ENCODE data around the gene LRRC55. TPM values are rescaled to one million over a fixed set of nuclear protein-coding genes. Genes with fewer than 3 reads are reported as not detected.

Gene LRRC55
- polyA plus RNA-seq, 2 of the 4 experiments (the other 2 are of a cell fraction): 0.01 TPM; not detected in 1

DNA sequence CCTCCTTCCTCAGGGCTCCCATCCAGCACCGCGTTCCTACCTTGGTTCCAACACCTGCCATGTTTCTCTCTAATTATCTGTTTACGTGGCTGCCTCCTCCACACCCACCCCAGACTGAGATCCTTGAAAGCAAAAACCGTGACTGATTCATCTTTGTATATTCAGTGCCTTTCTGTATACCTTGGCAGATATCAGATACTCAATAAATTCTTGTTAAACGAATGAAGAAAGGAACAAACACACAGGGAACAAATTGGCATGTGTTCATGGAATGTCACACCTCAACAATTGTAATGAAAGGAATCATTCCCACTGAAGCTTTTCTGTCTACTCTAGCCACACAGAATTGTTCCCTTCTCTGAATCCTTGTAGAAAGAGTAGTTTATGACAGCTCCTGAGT lies 20.4 kb upstream of the LRRC55 start:
- Histone ChIP-seq H3K4me1 (peaks cover 10% of the 10 kb centered on the region; the same call in 2 of the 3 replicates), H3K4me3 (no peak overlapping the region), H3K27ac (no peak overlapping the region), H3K4me2 (no peak overlapping the region), H3K9me3 (no peaks in the 10 kb centered on the region)
- ChIA-PET POLR2A (no interaction called here), CTCF (interaction anchor here (1.1 to 1.2 kb wide), 2 partner anchors 32 to 77 kb away, joined by 3 read pairs; no protein-coding TSS in a partner anchor)
- WGBS (ENCODE audit: missing lambda C conversion rate): 63% methylated on average over 5 of the region's 5 CpGs
- no peak for ATAC-seq
- TF ChIP-seq, protein P1, sequence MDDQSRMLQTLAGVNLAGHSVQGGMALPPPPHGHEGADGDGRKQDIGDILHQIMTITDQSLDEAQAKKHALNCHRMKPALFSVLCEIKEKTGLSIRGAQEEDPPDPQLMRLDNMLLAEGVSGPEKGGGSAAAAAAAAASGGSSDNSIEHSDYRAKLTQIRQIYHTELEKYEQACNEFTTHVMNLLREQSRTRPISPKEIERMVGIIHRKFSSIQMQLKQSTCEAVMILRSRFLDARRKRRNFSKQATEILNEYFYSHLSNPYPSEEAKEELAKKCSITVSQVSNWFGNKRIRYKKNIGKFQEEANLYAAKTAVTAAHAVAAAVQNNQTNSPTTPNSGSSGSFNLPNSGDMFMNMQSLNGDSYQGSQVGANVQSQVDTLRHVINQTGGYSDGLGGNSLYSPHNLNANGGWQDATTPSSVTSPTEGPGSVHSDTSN (IDR thresholded peaks at IDR 0.05): no peak
- TF ChIP-seq RCOR1 (IDR thresholded peaks at IDR 0.05; ENCODE audit: low read depth, low read length) (no peak), TFCP2L1 (CRISPR knock-in tag; IDR thresholded peaks at IDR 0.05) (no peak), POLR2A (IDR thresholded peaks at IDR 0.05; ENCODE audit: low read length) (no peak), ZNF302 (CRISPR knock-in tag; IDR thresholded peaks at IDR 0.05) (no peak), ZFP36 (IDR thresholded peaks at IDR 0.05; ENCODE audit: borderline replicate concordance, partially characterized antibody) (no peak), MAZ (IDR thresholded peaks at IDR 0.05; ENCODE audit: borderline replicate concordance, low read depth, low read length) (no peak), GATA3 (IDR thresholded peaks at IDR 0.05; ENCODE audit: borderline replicate concordance) (no peak), HOXB13 (CRISPR knock-in tag; IDR thresholded peaks at IDR 0.05; ENCODE audit: low read depth) (no peak), MAFK (IDR thresholded peaks at IDR 0.05; ENCODE audit: partially characterized antibody) (no peak), TP53 (CRISPR knock-in tag; IDR thresholded peaks at IDR 0.05) (no peak), ZC3H11A (IDR thresholded peaks at IDR 0.05) (no peak), POLR2AphosphoS2 (conservative IDR thresholded peaks at IDR 0.05; ENCODE audit: low read length) (no peak), HES2 (IDR thresholded peaks at IDR 0.05) (no peak)
- TF ChIP-seq, protein P2, sequence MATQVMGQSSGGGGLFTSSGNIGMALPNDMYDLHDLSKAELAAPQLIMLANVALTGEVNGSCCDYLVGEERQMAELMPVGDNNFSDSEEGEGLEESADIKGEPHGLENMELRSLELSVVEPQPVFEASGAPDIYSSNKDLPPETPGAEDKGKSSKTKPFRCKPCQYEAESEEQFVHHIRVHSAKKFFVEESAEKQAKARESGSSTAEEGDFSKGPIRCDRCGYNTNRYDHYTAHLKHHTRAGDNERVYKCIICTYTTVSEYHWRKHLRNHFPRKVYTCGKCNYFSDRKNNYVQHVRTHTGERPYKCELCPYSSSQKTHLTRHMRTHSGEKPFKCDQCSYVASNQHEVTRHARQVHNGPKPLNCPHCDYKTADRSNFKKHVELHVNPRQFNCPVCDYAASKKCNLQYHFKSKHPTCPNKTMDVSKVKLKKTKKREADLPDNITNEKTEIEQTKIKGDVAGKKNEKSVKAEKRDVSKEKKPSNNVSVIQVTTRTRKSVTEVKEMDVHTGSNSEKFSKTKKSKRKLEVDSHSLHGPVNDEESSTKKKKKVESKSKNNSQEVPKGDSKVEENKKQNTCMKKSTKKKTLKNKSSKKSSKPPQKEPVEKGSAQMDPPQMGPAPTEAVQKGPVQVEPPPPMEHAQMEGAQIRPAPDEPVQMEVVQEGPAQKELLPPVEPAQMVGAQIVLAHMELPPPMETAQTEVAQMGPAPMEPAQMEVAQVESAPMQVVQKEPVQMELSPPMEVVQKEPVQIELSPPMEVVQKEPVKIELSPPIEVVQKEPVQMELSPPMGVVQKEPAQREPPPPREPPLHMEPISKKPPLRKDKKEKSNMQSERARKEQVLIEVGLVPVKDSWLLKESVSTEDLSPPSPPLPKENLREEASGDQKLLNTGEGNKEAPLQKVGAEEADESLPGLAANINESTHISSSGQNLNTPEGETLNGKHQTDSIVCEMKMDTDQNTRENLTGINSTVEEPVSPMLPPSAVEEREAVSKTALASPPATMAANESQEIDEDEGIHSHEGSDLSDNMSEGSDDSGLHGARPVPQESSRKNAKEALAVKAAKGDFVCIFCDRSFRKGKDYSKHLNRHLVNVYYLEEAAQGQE (IDR thresholded peaks at IDR 0.05): no peak
- TF ChIP-seq, protein P3, sequence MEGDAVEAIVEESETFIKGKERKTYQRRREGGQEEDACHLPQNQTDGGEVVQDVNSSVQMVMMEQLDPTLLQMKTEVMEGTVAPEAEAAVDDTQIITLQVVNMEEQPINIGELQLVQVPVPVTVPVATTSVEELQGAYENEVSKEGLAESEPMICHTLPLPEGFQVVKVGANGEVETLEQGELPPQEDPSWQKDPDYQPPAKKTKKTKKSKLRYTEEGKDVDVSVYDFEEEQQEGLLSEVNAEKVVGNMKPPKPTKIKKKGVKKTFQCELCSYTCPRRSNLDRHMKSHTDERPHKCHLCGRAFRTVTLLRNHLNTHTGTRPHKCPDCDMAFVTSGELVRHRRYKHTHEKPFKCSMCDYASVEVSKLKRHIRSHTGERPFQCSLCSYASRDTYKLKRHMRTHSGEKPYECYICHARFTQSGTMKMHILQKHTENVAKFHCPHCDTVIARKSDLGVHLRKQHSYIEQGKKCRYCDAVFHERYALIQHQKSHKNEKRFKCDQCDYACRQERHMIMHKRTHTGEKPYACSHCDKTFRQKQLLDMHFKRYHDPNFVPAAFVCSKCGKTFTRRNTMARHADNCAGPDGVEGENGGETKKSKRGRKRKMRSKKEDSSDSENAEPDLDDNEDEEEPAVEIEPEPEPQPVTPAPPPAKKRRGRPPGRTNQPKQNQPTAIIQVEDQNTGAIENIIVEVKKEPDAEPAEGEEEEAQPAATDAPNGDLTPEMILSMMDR (IDR thresholded peaks at IDR 0.05): no peak
- FAIRE-seq: peak; percentile 49
- no peak for DNase-seq (ENCODE audit: low read depth in 1 of 2, low spot score in 1 of 2)

DNA sequence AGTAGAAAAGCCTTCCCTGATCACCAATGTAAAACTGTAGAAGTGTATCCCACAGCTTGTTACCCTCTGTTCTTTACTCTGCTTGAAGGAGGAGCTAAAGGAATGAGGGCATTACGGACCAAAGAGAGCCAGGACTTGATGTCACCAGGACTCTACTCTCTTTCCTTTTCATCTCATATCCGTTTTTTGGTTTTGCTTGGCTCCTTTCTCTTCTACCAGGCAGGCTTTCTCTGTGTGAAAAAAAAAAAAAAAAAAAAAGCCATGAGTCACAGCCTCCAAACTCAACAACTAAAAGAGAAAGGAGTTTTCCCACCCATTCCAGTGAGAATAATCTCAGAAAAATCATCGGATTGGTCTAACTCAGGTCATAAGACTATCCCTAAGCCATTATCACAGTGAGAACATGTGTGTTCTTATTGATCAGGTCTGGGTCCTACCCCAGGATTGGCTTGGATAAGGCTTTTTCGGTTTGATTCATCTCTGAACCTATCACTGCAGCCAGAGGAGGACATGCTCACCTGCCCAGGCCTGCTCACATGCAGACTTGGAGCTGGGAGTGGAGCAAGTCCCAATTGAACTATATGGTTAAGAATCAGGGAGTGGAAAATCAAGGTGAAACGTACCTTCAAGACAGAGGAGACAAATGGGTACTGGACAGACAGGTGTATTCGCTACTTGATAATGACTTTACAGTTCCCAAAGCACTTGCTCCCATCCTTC lies 19.4 kb upstream of the LRRC55 start:
- H3K9me3 ChIP-seq: no peaks in the 10 kb centered on the region
- DNase-seq (ENCODE audit: low read depth in 1 of 2, low spot score in 1 of 2) (no peak), ATAC-seq (no peak; a peak in 2 of 6 replicates), FAIRE-seq (peak; percentile 43)
- no peak overlapping the region for H3K4me2 ChIP-seq
- peaks cover 10% of the 10 kb centered on the region; the same call in 2 of the 3 replicates for H3K4me1 ChIP-seq
- H3K4me3 ChIP-seq: no peak overlapping the region
- peak overlapping the region in 1 of 2 experiments; percentile 20; a peak in 2 of 6 replicates for H3K27ac ChIP-seq
- CTCF ChIA-PET: interaction anchor here (0.9 to 1.5 kb wide), 4 partner anchors 7 to 87 kb away, joined by 3 read pairs; no protein-coding TSS in a partner anchor
- POLR2A ChIA-PET: no interaction called here
- 68% methylated on average over 6 of the region's 6 CpGs for WGBS (ENCODE audit: missing lambda C conversion rate)
- no peak for TF ChIP-seq HOXA7 (CRISPR knock-in tag; IDR thresholded peaks at IDR 0.05)
- TF ChIP-seq, protein P4, sequence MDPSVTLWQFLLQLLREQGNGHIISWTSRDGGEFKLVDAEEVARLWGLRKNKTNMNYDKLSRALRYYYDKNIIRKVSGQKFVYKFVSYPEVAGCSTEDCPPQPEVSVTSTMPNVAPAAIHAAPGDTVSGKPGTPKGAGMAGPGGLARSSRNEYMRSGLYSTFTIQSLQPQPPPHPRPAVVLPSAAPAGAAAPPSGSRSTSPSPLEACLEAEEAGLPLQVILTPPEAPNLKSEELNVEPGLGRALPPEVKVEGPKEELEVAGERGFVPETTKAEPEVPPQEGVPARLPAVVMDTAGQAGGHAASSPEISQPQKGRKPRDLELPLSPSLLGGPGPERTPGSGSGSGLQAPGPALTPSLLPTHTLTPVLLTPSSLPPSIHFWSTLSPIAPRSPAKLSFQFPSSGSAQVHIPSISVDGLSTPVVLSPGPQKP (IDR thresholded peaks at IDR 0.05; ENCODE audit: low read depth, low read length): no peak
- TF ChIP-seq POLR2A (IDR thresholded peaks at IDR 0.05; ENCODE audit: low read length): no peak
- TF ChIP-seq, protein P1 (IDR thresholded peaks at IDR 0.05): no peak
- TF ChIP-seq KDM1A (IDR thresholded peaks at IDR 0.05; ENCODE audit: low read depth): no peak
- TF ChIP-seq, protein P5, sequence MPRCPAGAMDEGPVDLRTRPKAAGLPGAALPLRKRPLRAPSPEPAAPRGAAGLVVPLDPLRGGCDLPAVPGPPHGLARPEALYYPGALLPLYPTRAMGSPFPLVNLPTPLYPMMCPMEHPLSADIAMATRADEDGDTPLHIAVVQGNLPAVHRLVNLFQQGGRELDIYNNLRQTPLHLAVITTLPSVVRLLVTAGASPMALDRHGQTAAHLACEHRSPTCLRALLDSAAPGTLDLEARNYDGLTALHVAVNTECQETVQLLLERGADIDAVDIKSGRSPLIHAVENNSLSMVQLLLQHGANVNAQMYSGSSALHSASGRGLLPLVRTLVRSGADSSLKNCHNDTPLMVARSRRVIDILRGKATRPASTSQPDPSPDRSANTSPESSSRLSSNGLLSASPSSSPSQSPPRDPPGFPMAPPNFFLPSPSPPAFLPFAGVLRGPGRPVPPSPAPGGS (IDR thresholded peaks at IDR 0.05): no peak
- TF ChIP-seq EHF (CRISPR knock-in tag; IDR thresholded peaks at IDR 0.05): no peak
- no peak for TF ChIP-seq MAFK (IDR thresholded peaks at IDR 0.05; ENCODE audit: partially characterized antibody)
- TF ChIP-seq CBX8 (IDR thresholded peaks at IDR 0.05): no peak
- TF ChIP-seq HEYL (CRISPR knock-in tag; IDR thresholded peaks at IDR 0.05): no peak
